22Rv1 (cell line): ENCODE data around the gene FOCAD.

Experiments used
- H3K27ac ChIP-seq: fragments of 450-650 bp; 2 replicates; pipeline ENCODE4 v1.5.1; 2017
- CTCF ChIP-seq: fragments of 450-650 bp; IDR thresholded peaks from 2 replicates; pipeline ENCODE4 v1.5.1; 2017; ENCODE audit warnings: mild to moderate bottlenecking
- ZFX ChIP-seq: fragments of 450-650 bp; IDR thresholded peaks from 2 replicates; pipeline ENCODE4 v1.6.1; 2017; ENCODE audit warnings: antibody characterized with exemption, borderline replicate concordance

FOCAD gene

GRCh38 chr9:21039302-21039701 lies 355.2 kb downstream of the FOCAD start:
- TF ChIP-seq ZFX (no peak), CTCF (no peak)
- H3K27ac ChIP-seq = no peak overlapping the region

- no peak overlapping the region for H3K27ac ChIP-seq
- TF ChIP-seq CTCF (no peak), ZFX (no peak)
Measured at GRCh38 chr9:21042466-21042865, 358.4 kb downstream of the FOCAD start.

- TF ChIP-seq CTCF (no peak), ZFX (no peak)
- H3K27ac ChIP-seq = no peak overlapping the region
Measured at GRCh38 chr9:21043841-21044240, 359.8 kb downstream of the FOCAD start.
